Sciatic nerve (tissue), 2 donors: ENCODE data around the gene GPR141. TPM values are rescaled to one million over a fixed set of nuclear protein-coding genes. Genes with fewer than 3 reads are reported as not detected.

Source experiments
- ATAC-seq: fragments of 200-7000 bp; cut with Tn5 transposase; one replicate; pipeline ENCODE4 v1.9.1; 2020; ENCODE audit warnings: mild to moderate bottlenecking, moderate library complexity
- DNase-seq: peaks from one replicate; pipeline ENCODE4 v3.0.0-alpha.2; 2020; ENCODE audit warnings: low spot score
- intact Hi-C: fragments of 100-400 bp; cut with DNase I; formaldehyde crosslinking; loops from one replicate; pipeline ENCODE4 v1.14.2; 2022
- total RNA-seq: library from RNA; stranded (reverse); fragmentation: NEBNext Ultra II Directional; extraction: Animal tissue kit (Norgen Biotek cat#: 25700); gene quantifications from one replicate; pipeline ENCODE4 v1.2.1, GENCODE V29; 2021
- donor health status: DM: no; HTN: no; CAD: no.
- donor health status: DM: no; HTN: no; CAD: no.

The GPR141 gene, protein sequence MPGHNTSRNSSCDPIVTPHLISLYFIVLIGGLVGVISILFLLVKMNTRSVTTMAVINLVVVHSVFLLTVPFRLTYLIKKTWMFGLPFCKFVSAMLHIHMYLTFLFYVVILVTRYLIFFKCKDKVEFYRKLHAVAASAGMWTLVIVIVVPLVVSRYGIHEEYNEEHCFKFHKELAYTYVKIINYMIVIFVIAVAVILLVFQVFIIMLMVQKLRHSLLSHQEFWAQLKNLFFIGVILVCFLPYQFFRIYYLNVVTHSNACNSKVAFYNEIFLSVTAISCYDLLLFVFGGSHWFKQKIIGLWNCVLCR
- 1.8 TPM for total RNA-seq

DNA sequence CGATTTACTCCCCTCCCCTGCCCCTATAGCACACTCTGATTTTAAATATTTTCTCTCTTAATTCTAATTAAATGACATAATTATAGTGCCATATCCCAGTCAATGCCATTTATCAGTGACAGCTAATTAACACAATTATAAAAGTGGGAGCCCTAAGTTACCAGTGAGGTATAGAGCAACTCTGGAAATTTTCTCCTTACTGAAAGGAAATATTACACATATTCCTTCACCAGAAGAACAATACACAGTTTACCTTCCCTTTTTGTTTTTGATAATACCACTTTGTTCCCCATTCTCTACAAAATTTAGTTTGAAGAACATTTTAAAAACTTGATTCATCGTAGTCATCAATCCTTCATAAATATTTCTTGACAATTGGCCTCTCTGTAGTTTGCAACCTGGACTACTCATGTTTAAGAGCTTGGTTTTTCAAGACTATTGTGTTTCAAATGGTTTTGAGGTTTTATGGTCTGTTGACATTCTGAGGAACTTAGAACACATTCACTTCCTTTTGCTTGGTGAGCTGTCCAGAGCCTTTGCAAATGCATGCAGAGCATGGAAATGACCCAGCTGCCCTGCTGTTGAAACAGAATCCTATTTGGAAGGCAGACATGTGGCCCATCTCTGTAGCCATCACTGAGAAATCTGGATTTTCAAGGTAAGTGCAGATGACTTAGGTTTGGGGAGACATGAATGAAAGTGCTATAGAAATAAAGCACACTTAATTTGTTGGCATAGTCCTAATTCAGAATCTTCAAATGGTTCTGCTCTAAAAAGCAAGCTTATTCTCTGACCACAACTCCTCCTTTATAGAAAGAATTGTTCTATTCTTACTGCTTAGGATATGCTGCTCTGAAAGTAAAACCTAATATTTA, at the start of gene GPR141:
GPR141 (plus strand) TSS at position 521 of the 875 bp plus-strand sequence. CDS start 56,628 bp downstream, outside the sequence.
- DNase-seq = no peak
- intact Hi-C loops = no loop called here
- peak; percentile 50 for ATAC-seq

- no peak for DNase-seq
- intact Hi-C loops = no loop called here
- no peak for ATAC-seq
These were observed 48.2 kb upstream of the GPR141 start for GRCh38 chr7:37635346-37635745.

- DNase-seq (no peak), ATAC-seq (no peak)
- intact Hi-C loops = no loop called here
These were observed 41.5 kb upstream of the GPR141 start for GRCh38 chr7:37642028-37642540.

DNA sequence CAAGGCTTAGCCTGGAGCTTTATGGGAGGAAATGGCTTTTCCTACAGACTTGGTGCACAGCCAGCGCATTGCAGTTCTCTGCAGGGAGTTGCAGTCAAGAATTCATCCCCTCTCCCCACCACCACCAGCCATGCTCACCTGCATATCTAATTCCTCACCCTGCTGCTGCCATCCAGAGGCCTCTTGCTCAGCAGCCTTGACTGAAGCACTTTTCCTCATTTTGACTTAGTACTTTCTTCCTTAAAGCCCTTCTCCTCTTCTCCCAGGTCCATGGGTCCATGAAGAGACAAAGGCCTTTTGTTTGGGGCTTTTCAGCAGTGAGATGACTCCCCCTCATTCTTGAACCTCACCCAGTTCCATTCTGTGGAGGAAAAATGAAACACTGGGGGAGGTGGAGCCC, 39.7 kb upstream of the GPR141 start:
- intact Hi-C loops = no loop called here
- ATAC-seq (peak; percentile 26), DNase-seq (no peak)

- no peak for DNase-seq
- peak; percentile 39 for ATAC-seq
- intact Hi-C loops = no loop called here
These were observed 38.1 kb upstream of the GPR141 start for GRCh38 chr7:37645282-37646050.

GRCh38 chr7:37656913-37657530, 26.5 kb upstream of the GPR141 start:
- DNase-seq (no peak), ATAC-seq (no peak)
- intact Hi-C loops = no loop called here

- DNase-seq = no peak
- no peak for ATAC-seq
- intact Hi-C loops = no loop called here
These were observed 25.8 kb upstream of the GPR141 start for GRCh38 chr7:37657816-37658215.

- intact Hi-C loops = no loop called here
- ATAC-seq = no peak
These were observed 23.5 kb upstream of the GPR141 start for GRCh38 chr7:37659971-37660565.

DNA sequence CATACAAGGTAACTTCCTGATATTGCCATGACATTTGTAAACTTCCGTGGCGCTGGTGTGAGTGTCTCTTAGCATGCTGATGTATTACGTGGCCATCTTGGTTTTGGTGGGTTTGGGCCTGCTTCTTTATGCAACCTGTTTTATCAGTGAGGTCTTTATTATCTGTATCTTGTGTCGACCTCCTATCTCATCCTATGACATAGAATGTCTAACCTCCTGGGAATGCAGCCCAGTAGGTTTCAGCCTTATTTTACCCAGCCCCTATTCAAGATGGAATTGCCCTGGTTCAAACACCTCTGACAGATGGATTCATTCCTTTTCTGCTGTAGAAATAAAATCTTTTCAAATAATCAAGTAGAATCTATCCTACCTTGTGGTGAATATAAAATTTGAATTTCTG, 23.0 kb upstream of the GPR141 start:
- ATAC-seq = no peak
- no peak for DNase-seq
- intact Hi-C loops = no loop called here

More at GRCh38 chr7:37659971-37660565, 23.5 kb upstream of the GPR141 start:
- no peak for DNase-seq

- ATAC-seq = peak; percentile 51
- DNase-seq = no peak
- intact Hi-C loops = no loop called here
These were observed 19.9 kb upstream of the GPR141 start for GRCh38 chr7:37663693-37664092.

DNA sequence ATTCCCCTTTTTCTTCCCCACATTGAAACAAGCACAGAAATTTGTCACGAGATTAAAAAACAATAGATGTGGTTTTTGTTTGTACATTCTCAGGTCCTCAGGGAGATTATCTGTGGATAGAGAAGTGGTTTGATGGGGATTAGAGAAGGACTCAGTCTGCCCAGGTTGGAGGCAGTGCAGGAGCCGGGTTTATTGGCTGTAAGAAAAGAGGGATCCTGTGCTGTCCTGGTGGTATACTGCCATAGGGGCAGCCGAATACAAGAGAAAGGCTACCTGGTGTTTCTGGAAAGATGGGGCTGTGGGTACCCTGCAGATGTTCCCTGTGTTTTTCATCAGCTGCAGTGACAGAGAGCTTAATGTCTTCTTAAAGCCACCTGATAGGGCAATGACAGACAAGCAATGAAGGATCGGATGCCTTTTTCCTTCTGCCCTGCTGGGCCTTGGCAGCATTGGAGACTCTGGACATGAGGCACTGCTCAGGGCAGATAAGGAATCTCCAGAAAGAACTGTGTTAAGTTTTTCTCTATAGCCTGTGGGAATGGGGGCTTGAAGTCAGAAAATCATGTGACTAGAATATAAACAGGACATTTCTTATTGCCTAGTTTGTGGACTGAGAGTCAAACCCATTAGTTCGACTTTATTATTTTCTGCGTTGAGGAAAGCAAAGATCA, 18.1 kb upstream of the GPR141 start:
- intact Hi-C loops = no loop called here

GRCh38 chr7:37666026-37666799, 17.4 kb upstream of the GPR141 start:
- ATAC-seq (no peak), DNase-seq (no peak)
- intact Hi-C loops = no loop called here

More for the DNA sequence above, 18.1 kb upstream of the GPR141 start:
- ATAC-seq (no peak), DNase-seq (no peak)

- ATAC-seq = no peak
- no peak for DNase-seq
- intact Hi-C loops = no loop called here
These were observed 13.7 kb upstream of the GPR141 start for GRCh38 chr7:37669818-37670217.

GRCh38 chr7:37670436-37670835, 13.1 kb upstream of the GPR141 start:
- ATAC-seq = no peak
- no peak for DNase-seq
- intact Hi-C loops = no loop called here

DNA sequence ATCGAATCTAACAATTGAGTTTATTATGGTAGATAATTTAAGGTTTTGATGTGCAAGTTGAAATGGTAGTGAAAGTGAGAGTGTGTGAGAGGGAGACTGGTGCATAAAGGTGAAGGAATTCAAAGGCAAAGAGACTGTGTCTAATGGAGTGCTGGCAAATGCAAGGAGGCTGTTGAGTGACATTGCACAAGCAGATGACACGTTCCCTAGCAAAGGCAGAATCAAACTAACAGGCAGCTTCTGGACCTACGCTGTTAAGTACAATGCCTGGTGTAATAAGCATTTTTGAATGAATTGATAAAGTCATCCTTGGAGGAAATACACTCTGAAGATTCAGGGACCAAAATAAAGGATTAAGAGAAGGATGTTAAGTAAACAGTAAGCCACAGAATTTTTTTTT, 11.7 kb upstream of the GPR141 start:
- DNase-seq (no peak), ATAC-seq (no peak)
- intact Hi-C loops = no loop called here

DNA sequence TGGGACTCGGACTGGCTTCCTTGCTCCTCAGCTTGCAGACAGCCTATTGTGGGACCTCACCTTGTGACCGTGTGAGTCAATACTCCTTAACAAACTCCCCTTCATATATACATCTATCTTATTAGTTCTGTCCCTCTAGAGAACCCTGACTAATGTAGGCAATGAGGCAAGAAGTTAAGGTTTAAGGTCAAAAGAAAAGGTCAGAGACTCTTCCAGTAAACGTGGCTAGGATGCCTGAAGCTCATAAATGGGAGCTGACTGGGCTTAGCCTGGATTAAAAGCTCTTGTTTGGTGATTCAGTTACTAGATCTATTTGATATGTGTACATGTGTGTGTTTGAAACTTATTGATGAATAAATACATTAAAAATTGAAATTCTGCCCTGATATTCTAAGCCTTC, 10.6 kb upstream of the GPR141 start:
- intact Hi-C loops = no loop called here
- ATAC-seq (no peak), DNase-seq (no peak)

DNA sequence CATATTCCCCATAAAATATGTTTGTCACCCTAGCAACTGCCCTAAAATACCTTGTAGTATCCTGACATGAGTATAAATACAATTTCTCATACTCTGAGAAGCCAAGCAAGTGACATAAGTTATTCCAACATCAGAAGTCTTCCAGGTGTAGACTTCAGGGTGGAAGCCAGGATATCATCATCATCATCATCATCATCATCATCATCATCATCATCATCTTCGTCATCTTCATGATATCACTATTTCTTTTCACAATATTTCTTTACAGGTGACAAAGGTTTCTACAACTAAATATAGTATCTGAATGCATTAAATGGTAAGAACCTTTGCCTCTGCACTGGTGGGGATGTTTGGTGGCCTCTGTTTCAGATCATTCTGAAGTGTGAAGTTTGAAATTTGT, 10.0 kb upstream of the GPR141 start:
- no peak for ATAC-seq
- no peak for DNase-seq
- intact Hi-C loops = no loop called here
